NT2/D1 (cell line): ENCODE results near the gene PGPEP1.
A peak's percentile ranks its signal among the peaks of the same experiment; 100 is the strongest.

Experiments used
- SUZ12 ChIP-seq: IDR thresholded peaks from 2 replicates; pipeline ENCODE4 v1.6.1; 2011; ENCODE audit not compliant: insufficient read length, insufficient read depth; ENCODE audit errors: extremely low read depth
- YY1 ChIP-seq: IDR thresholded peaks from 2 replicates; pipeline ENCODE4 v1.6.1; 2011; ENCODE audit not compliant: insufficient read length, insufficient read depth
- ZNF274 ChIP-seq: IDR thresholded peaks from 2 replicates; pipeline ENCODE4 v1.6.1; 2011; ENCODE audit warnings: mild to moderate bottlenecking, low read depth, low read length

DNA sequence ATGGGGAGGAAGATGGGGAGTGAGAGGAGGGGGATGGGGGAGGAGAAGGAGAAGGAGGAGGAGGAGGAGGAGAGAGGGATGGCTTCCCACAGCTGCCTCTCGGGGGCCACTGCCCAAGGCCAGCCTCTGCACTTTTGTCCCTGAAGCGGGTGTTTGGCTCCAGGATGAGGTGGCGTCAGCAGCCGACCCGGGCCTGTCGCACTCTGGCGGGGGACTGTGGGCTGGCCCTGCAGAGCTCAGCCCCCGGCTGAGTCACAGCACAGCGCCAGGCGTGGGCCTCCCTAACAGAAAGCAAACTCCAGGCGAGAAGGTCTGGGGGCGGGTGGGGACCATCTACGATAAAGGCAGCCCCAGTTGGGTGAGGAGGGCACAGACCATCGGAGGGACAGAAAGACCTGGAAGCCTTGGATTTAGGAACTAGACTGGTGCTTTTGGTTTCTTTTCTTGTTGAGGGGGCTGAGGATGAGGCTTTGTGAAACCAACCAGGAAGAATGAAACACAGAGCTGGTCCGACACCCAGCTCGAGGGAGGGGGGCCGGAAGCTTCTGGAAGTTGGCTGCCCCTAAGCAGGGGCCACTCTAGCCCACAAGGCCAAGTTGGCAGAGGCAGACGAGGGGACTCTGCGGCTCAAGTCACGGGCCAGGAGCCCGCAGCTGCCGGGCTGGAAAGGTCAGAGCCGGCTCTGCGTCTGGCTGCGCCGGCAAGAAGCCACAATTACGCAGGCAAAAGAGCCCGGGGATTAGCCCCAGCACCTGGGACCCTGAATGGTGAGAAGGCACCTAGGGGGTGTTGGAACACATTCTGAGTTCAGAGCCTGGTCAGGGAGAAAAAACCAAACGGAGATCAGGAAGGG is 35.7 kb upstream of the PGPEP1 start:
- TF ChIP-seq YY1 (peak; percentile 15), ZNF274 (no peak), SUZ12 (no peak)
